ENCODE measurements around the gene TCEAL9. TPM values are rescaled to one million over a fixed set of nuclear protein-coding genes. Genes with fewer than 3 reads are reported as not detected.

The TCEAL9 gene
- total RNA-seq = 0.13 and 0.32 TPM in 2 replicates

- Mint-ChIP-seq H3K4me3 (peak within 1 kb of the TSS; percentile 79), H3K9me3 (no peaks in the 10 kb centered on the region), H3K27ac (no peak within 1 kb of the TSS), H3K27me3 (ENCODE audit: insufficient read depth) (peaks cover 4% of the 10 kb centered on the region), H3K4me1 (ENCODE audit: low read depth) (peaks cover 9% of the 10 kb centered on the region), H3K36me3 (ENCODE audit: low read depth) (no peaks in the 10 kb centered on the region)
- intact Hi-C loops (cut with micrococcal nuclease) = no loop called here
- no peak for DNase-seq (ENCODE audit: low spot score)
Measured at GRCh38 chrX:103356130-103356798, at the start of gene TCEAL9. Gene TCEAL9, plus strand, starts transcription at chrX:103356506. Its CDS starts 1,179 bp downstream, at chrX:103357685.

GRCh38 chrX:103309860-103310554 is 46.3 kb upstream of the TCEAL9 start:
- H3K4me3 Mint-ChIP-seq = no peak overlapping the region
- no peak overlapping the region for H3K27ac Mint-ChIP-seq
- H3K36me3 Mint-ChIP-seq (ENCODE audit: low read depth) = peaks cover 1% of the 10 kb centered on the region
- H3K9me3 Mint-ChIP-seq = no peaks in the 10 kb centered on the region
- H3K27me3 Mint-ChIP-seq (ENCODE audit: insufficient read depth) = peaks cover 13% of the 10 kb centered on the region
- H3K4me1 Mint-ChIP-seq (ENCODE audit: low read depth) = no peaks in the 10 kb centered on the region
- intact Hi-C loops (cut with micrococcal nuclease) = loop anchor here (1.0 to 2.0 kb wide), 2 partner anchors 55 to 95 kb away; partner anchors contain the start of genes BEX4 and TCEAL8
- no peak for DNase-seq (ENCODE audit: low spot score)

- peak; percentile 68 for DNase-seq (ENCODE audit: low spot score)
Measured at GRCh38 chrX:103310555-103311398, 45.5 kb upstream of the TCEAL9 start, which contains the start of gene BEX2. Gene BEX2, minus strand, starts transcription at chrX:103310990. Its CDS starts 1,014 bp downstream, at chrX:103309976.

GRCh38 chrX:103311399-103311780 is 44.9 kb upstream of the TCEAL9 start:
- intact Hi-C loops (cut with micrococcal nuclease) = loop anchor here (2.0 kb wide), 1 partner anchor 57 kb away; the partner anchor contains the start of gene TCEAL8
- no peaks in the 10 kb centered on the region for H3K4me1 Mint-ChIP-seq (ENCODE audit: low read depth)

More at GRCh38 chrX:103310555-103311398, 45.5 kb upstream of the TCEAL9 start, which contains the start of gene BEX2:
- intact Hi-C loops (cut with micrococcal nuclease) = loop anchor here (1.0 to 2.0 kb wide), 2 partner anchors 56 to 95 kb away; partner anchors contain the start of genes BEX4 and TCEAL8
- Mint-ChIP-seq H3K36me3 (ENCODE audit: low read depth) (peaks cover 1% of the 10 kb centered on the region), H3K27ac (peak within 1 kb of the TSS; percentile 29), H3K4me3 (peak within 1 kb of the TSS; percentile 75), H3K4me1 (ENCODE audit: low read depth) (no peaks in the 10 kb centered on the region), H3K9me3 (no peaks in the 10 kb centered on the region), H3K27me3 (ENCODE audit: insufficient read depth) (peaks cover 13% of the 10 kb centered on the region)

GRCh38 chrX:103329991-103330390 is 26.3 kb upstream of the TCEAL9 start, which contains the start of gene TCEAL7:
Gene TCEAL7, plus strand, starts transcription at chrX:103330239. Its CDS starts 1,165 bp downstream, at chrX:103331404.
- intact Hi-C loops (cut with micrococcal nuclease) = no loop called here
- Mint-ChIP-seq H3K36me3 (ENCODE audit: low read depth) (no peaks in the 10 kb centered on the region), H3K4me1 (ENCODE audit: low read depth) (no peaks in the 10 kb centered on the region), H3K4me3 (no peak within 1 kb of the TSS), H3K27me3 (ENCODE audit: insufficient read depth) (peaks cover 11% of the 10 kb centered on the region), H3K27ac (no peak within 1 kb of the TSS), H3K9me3 (no peaks in the 10 kb centered on the region)
- DNase-seq (ENCODE audit: low spot score) = no peak

More at GRCh38 chrX:103311399-103311780, 44.9 kb upstream of the TCEAL9 start:
- peaks cover 13% of the 10 kb centered on the region for H3K27me3 Mint-ChIP-seq (ENCODE audit: insufficient read depth)
- no peaks in the 10 kb centered on the region for H3K9me3 Mint-ChIP-seq
- peaks cover 1% of the 10 kb centered on the region for H3K36me3 Mint-ChIP-seq (ENCODE audit: low read depth)
- H3K4me3 Mint-ChIP-seq = peak overlapping the region; percentile 75
- no peak for DNase-seq (ENCODE audit: low spot score)
- no peak overlapping the region for H3K27ac Mint-ChIP-seq

GRCh38 chrX:103330681-103331288 is 25.5 kb upstream of the TCEAL9 start:
- no peak for DNase-seq (ENCODE audit: low spot score)
- Mint-ChIP-seq H3K27ac (no peak overlapping the region), H3K4me1 (ENCODE audit: low read depth) (no peaks in the 10 kb centered on the region), H3K9me3 (no peaks in the 10 kb centered on the region), H3K36me3 (ENCODE audit: low read depth) (no peaks in the 10 kb centered on the region), H3K4me3 (no peak overlapping the region), H3K27me3 (ENCODE audit: insufficient read depth) (peaks cover 8% of the 10 kb centered on the region)
- intact Hi-C loops (cut with micrococcal nuclease) = no loop called here

- DNase-seq (ENCODE audit: low spot score) = no peak
- Mint-ChIP-seq H3K4me1 (ENCODE audit: low read depth) (no peaks in the 10 kb centered on the region), H3K9me3 (no peaks in the 10 kb centered on the region), H3K27ac (no peak overlapping the region), H3K27me3 (ENCODE audit: insufficient read depth) (peaks cover 8% of the 10 kb centered on the region), H3K36me3 (ENCODE audit: low read depth) (no peaks in the 10 kb centered on the region), H3K4me3 (no peak overlapping the region)
- intact Hi-C loops (cut with micrococcal nuclease) = no loop called here
Measured at GRCh38 chrX:103338663-103339062, 17.6 kb upstream of the TCEAL9 start.

GRCh38 chrX:103343105-103343504 is 13.2 kb upstream of the TCEAL9 start:
- H3K4me3 Mint-ChIP-seq = no peak overlapping the region
- H3K4me1 Mint-ChIP-seq (ENCODE audit: low read depth) = no peaks in the 10 kb centered on the region
- H3K9me3 Mint-ChIP-seq = no peaks in the 10 kb centered on the region
- intact Hi-C loops (cut with micrococcal nuclease) = loop anchor here (1.0 kb wide), 1 partner anchor 121 kb away; no protein-coding TSS in a partner anchor
- H3K27ac Mint-ChIP-seq = no peak overlapping the region
- H3K27me3 Mint-ChIP-seq (ENCODE audit: insufficient read depth) = peaks cover 5% of the 10 kb centered on the region
- DNase-seq (ENCODE audit: low spot score) = no peak
- H3K36me3 Mint-ChIP-seq (ENCODE audit: low read depth) = no peaks in the 10 kb centered on the region

GRCh38 chrX:103344606-103345005 is 11.7 kb upstream of the TCEAL9 start:
- intact Hi-C loops (cut with micrococcal nuclease) = no loop called here
- no peaks in the 10 kb centered on the region for H3K9me3 Mint-ChIP-seq
- H3K4me1 Mint-ChIP-seq (ENCODE audit: low read depth) = no peaks in the 10 kb centered on the region
- no peak for DNase-seq (ENCODE audit: low spot score)
- peaks cover 5% of the 10 kb centered on the region for H3K27me3 Mint-ChIP-seq (ENCODE audit: insufficient read depth)
- H3K4me3 Mint-ChIP-seq = no peak overlapping the region
- no peak overlapping the region for H3K27ac Mint-ChIP-seq
- no peaks in the 10 kb centered on the region for H3K36me3 Mint-ChIP-seq (ENCODE audit: low read depth)

GRCh38 chrX:103347682-103348397 is 8.5 kb upstream of the TCEAL9 start:
- no peak overlapping the region for H3K27ac Mint-ChIP-seq
- no peak for DNase-seq (ENCODE audit: low spot score)
- H3K4me1 Mint-ChIP-seq (ENCODE audit: low read depth) = no peaks in the 10 kb centered on the region
- H3K36me3 Mint-ChIP-seq (ENCODE audit: low read depth) = no peaks in the 10 kb centered on the region
- intact Hi-C loops (cut with micrococcal nuclease) = no loop called here
- no peaks in the 10 kb centered on the region for H3K9me3 Mint-ChIP-seq
- H3K27me3 Mint-ChIP-seq (ENCODE audit: insufficient read depth) = no peaks in the 10 kb centered on the region
- no peak overlapping the region for H3K4me3 Mint-ChIP-seq

GRCh38 chrX:103356858-103357257 is 552 bp downstream of the TCEAL9 start:
- Mint-ChIP-seq H3K4me1 (ENCODE audit: low read depth) (peaks cover 9% of the 10 kb centered on the region), H3K36me3 (ENCODE audit: low read depth) (no peaks in the 10 kb centered on the region), H3K4me3 (peak overlapping the region; percentile 79), H3K27me3 (ENCODE audit: insufficient read depth) (peaks cover 4% of the 10 kb centered on the region), H3K9me3 (no peaks in the 10 kb centered on the region), H3K27ac (no peak overlapping the region)
- DNase-seq (ENCODE audit: low spot score) = no peak
- intact Hi-C loops (cut with micrococcal nuclease) = no loop called here

GRCh38 chrX:103357871-103358270 is 1.6 kb downstream of the TCEAL9 start:
- intact Hi-C loops (cut with micrococcal nuclease) = no loop called here
- H3K27me3 Mint-ChIP-seq (ENCODE audit: insufficient read depth) = peaks cover 4% of the 10 kb centered on the region
- no peak for DNase-seq (ENCODE audit: low spot score)
- H3K9me3 Mint-ChIP-seq = no peaks in the 10 kb centered on the region
- peaks cover 9% of the 10 kb centered on the region for H3K4me1 Mint-ChIP-seq (ENCODE audit: low read depth)
- H3K36me3 Mint-ChIP-seq (ENCODE audit: low read depth) = no peaks in the 10 kb centered on the region
- H3K27ac Mint-ChIP-seq = no peak overlapping the region
- H3K4me3 Mint-ChIP-seq = no peak overlapping the region
